GM21526 (cell line): ENCODE results near the gene SEC14L6.
"Not testable (repeated sequence)": the region's sequence is repeated elsewhere in the genome, so short reads cannot be mapped to it uniquely, and the experiment has no call there.

ENCODE experiments used
- ATAC-seq: cut with Tn5 transposase; IDR thresholded peaks from one replicate; pipeline ENCODE4 v1.9.1; 2021; ENCODE audit warnings: moderate library complexity; ENCODE audit not compliant: unreplicated experiment, low FRiP score

Gene SEC14L6

GRCh38 chr22:30546616-30547015 is at the start of gene SEC14L6:
SEC14L6 (minus strand) TSS chr22:30546741; CDS start chr22:30546682, 59 bp downstream.
- no peak for ATAC-seq

- ATAC-seq, result no peak
Observed at GRCh38 chr22:30596199-30596598, 49.7 kb upstream of the SEC14L6 start.

GRCh38 chr22:30592360-30592713 is 45.8 kb upstream of the SEC14L6 start:
- not testable (repeated sequence) for ATAC-seq

GRCh38 chr22:30591588-30592359 is 45.2 kb upstream of the SEC14L6 start, which contains the start of gene PES1:
PES1 (minus strand) TSS chr22:30591910; CDS start chr22:30591833, 77 bp downstream.
- ATAC-seq, result peak; percentile 96

- no peak for ATAC-seq
Observed at GRCh38 chr22:30591191-30591587, 44.6 kb upstream of the SEC14L6 start.

- no peak for ATAC-seq
Observed at GRCh38 chr22:30586414-30586813, 39.9 kb upstream of the SEC14L6 start.

- no peak for ATAC-seq
Observed at GRCh38 chr22:30584441-30584840, 37.9 kb upstream of the SEC14L6 start.

- ATAC-seq, result no peak
Observed at GRCh38 chr22:30582788-30583545, 36.4 kb upstream of the SEC14L6 start.

- ATAC-seq, result no peak
Observed at GRCh38 chr22:30582051-30582450, 35.5 kb upstream of the SEC14L6 start.

GRCh38 chr22:30580896-30581295 is 34.4 kb upstream of the SEC14L6 start:
- ATAC-seq, result no peak

- no peak for ATAC-seq
Observed at GRCh38 chr22:30578481-30578880, 31.9 kb upstream of the SEC14L6 start.

GRCh38 chr22:30575859-30576258 is 29.3 kb upstream of the SEC14L6 start:
- no peak for ATAC-seq

- ATAC-seq, result no peak
Observed at GRCh38 chr22:30574997-30575671, 28.6 kb upstream of the SEC14L6 start.

GRCh38 chr22:30574095-30574981 is 27.8 kb upstream of the SEC14L6 start, which contains the start of gene GAL3ST1:
GAL3ST1 (minus strand) TSS chr22:30574665; CDS start chr22:30557392, 17,273 bp downstream.
- ATAC-seq, result no peak

GRCh38 chr22:30573594-30574094 is 27.1 kb upstream of the SEC14L6 start:
- ATAC-seq, result no peak

- no peak for ATAC-seq
Observed at GRCh38 chr22:30572840-30573593, 26.5 kb upstream of the SEC14L6 start.

- no peak for ATAC-seq
Observed at GRCh38 chr22:30572210-30572609, 25.7 kb upstream of the SEC14L6 start.

GRCh38 chr22:30569674-30570202 is 23.2 kb upstream of the SEC14L6 start:
- ATAC-seq, result no peak
